Tibial nerve (tissue), 4 donors: ENCODE results near the gene HDAC6. TPM values are rescaled to one million over a fixed set of nuclear protein-coding genes. Genes with fewer than 3 reads are reported as not detected.

Source experiments
- DNase-seq, 2 donors: peaks; one replicate each; pipeline ENCODE4 v3.0.0-alpha.2; 2019; ENCODE audit warnings: low spot score in 2 of 2
- H3K27ac ChIP-seq, 4 donors: fragments of 200-600 bp; sonication (generic) in 3 of 4; one replicate each; pipeline ENCODE4 v1.5.1; 2017 to 2019; ENCODE audit warnings: mild to moderate bottlenecking in 1 of 4
- H3K27me3 ChIP-seq, 2 donors: fragments of 200-600 bp; sonication (generic) in 1 of 2; one replicate each; pipeline versions ENCODE4 v1.5.1 to v1.6.0; 2017 to 2019
- H3K36me3 ChIP-seq, 3 donors: fragments of 200-600 bp; sonication (generic); one replicate each; pipeline ENCODE4 v1.5.1; 2018 to 2019
- H3K4me1 ChIP-seq, 4 donors: fragments of 200-600 bp; sonication (generic) in 3 of 4; one replicate each; pipeline ENCODE4 v1.5.1; 2017 to 2019
- H3K4me3 ChIP-seq, 4 donors: fragments of 200-600 bp; sonication (generic) in 3 of 4; one replicate each; pipeline ENCODE4 v1.5.1; 2017 to 2019; ENCODE audit warnings: mild to moderate bottlenecking in 1 of 4, moderate library complexity in 1 of 4
- H3K9me3 ChIP-seq, 4 donors: fragments of 200-600 bp; sonication (generic) in 3 of 4; one replicate each; pipeline ENCODE4 v1.5.1; 2017 to 2019
- CTCF ChIP-seq, 5 experiments: fragments of 200-600 bp in 3 of 5; fragments of 450-650 bp in 2 of 5; sonication (generic) in 3 of 5; IDR thresholded peaks; one replicate each; pipeline ENCODE4 v1.5.1; 2016 to 2019; ENCODE audit warnings: antibody characterized with exemption in 5 of 5, mild to moderate bottlenecking in 3 of 5, moderate library complexity in 2 of 5
- EP300 ChIP-seq, 2 donors: sonication (generic); formaldehyde crosslinking; IDR thresholded peaks; one replicate each; pipeline ENCODE4 v1.6.1; 2017; ENCODE audit warnings: antibody characterized with exemption in 2 of 2, mild to moderate bottlenecking in 1 of 2
- POLR2A ChIP-seq, 2 donors: fragments of 450-650 bp; IDR thresholded peaks; one replicate each; pipeline ENCODE4 v1.6.1; 2017; ENCODE audit warnings: antibody characterized with exemption in 2 of 2, mild to moderate bottlenecking in 2 of 2, moderate library complexity in 2 of 2
- WGBS, 2 donors: methylation state at CpG; one replicate each; pipeline ENCODE4 v1.1.5; 2018; 5-methylcytosine and 5-hydroxymethylcytosine counted together
- total RNA-seq, 4 donors: library from RNA; depleted of rRNA; stranded (reverse); fragments of >200 nt; gene quantifications; one replicate each; pipeline ENCODE4 v1.1.0, GENCODE V29; 2016

The HDAC6 gene
- total RNA-seq, 4 donors from 2014 or later: 101 to 160 (median 120) TPM

DNA sequence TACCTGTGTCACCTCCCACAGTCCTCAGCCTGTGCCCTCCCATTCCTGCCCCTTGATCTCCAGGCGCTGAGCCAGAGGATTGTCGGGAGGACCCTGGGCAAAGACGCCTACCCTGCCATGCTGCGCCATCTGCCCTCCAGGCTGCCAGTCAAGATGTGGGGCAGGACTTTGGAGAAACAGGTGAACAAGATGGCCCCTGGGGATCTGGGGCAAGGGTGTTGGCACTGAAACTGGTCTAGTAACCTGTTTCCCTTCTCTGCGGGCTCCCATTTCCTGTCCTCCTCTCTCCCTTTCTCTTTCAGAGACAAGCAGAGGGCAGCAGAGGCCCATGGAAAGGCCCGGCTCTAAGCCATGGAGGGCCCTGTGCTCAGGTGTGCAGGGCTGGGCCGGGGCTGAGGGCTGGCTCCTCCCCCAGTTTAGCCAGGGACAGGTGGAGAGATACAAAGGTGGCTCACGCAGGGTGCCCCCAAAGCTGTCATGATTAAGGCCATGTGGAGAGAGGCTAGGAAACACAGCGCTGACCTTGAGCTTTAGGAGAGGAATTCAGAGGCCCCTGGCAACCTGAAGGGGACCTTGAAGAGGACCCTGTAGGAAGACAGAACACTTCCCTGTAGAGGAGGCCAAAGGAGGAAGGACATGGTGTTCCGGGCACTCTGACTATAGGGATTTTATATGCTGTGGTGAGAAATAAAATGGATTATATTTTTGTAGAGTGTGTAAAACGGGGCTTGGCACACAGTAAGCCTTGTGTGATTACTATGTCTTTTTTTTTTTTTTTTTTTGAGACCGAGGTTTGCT, 40.0 kb upstream of the HDAC6 start, which contains the start of gene GLOD5:
TSS of gene GLOD5 (plus strand) at position 74 of the 798 bp plus-strand sequence. CDS start at position 118, 44 bp downstream.
- H3K4me3 ChIP-seq: no peak within 1 kb of the TSS
- no peak within 1 kb of the TSS for H3K27ac ChIP-seq
- no peaks in the 10 kb centered on the region for H3K9me3 ChIP-seq
- peaks cover 0 to 14% of the 10 kb centered on the region in 2 donors for H3K27me3 ChIP-seq
- H3K36me3 ChIP-seq: no peaks in the 10 kb centered on the region
- TF ChIP-seq EP300 (IDR thresholded peaks at IDR 0.05): no peak
- TF ChIP-seq CTCF (IDR thresholded peaks at IDR 0.05): no peak
- no peak for TF ChIP-seq POLR2A (IDR thresholded peaks at IDR 0.05)
- no peak for DNase-seq
- no peaks in the 10 kb centered on the region for H3K4me1 ChIP-seq
- WGBS, 2 donors: 58 to 64% methylated on average over 10 to 12 of the region's 12 CpGs

GRCh38 chrX:48769230-48769629, 32.6 kb upstream of the HDAC6 start:
- H3K4me1 ChIP-seq: no peaks in the 10 kb centered on the region
- no peak overlapping the region for H3K4me3 ChIP-seq
- WGBS, 2 donors: 78 to 82% methylated on average over 6 of the region's 6 CpGs
- TF ChIP-seq EP300 (IDR thresholded peaks at IDR 0.05): no peak
- no peaks in the 10 kb centered on the region for H3K9me3 ChIP-seq
- no peak overlapping the region for H3K27ac ChIP-seq
- no peak for DNase-seq
- peaks cover 0 to 9% of the 10 kb centered on the region in 2 donors for H3K27me3 ChIP-seq
- H3K36me3 ChIP-seq: no peaks in the 10 kb centered on the region

DNA sequence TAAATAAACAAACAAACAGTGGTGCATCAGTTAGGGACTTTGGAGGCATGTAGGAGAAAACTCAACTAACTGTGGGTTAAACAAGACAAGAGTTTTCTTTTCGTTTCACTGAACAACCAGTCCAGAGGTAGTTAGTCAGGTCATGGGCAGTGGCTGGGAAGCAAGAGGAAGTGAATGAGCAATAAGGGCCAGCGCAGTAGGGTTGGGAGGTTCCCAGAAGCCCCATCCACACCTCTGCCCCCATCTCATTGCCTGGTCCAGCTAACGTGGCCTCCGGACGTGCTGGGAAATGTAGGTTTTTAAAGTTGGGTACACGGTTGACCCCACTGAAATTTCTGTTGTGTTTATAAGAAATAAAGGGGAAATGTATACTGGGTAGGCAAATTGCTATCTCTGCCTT, 31.6 kb upstream of the HDAC6 start:
- H3K27me3 ChIP-seq: peaks cover 0 to 9% of the 10 kb centered on the region in 2 donors
- 73 to 74% methylated on average over 6 of the region's 6 CpGs for WGBS, 2 donors
- H3K36me3 ChIP-seq: no peaks in the 10 kb centered on the region
- TF ChIP-seq EP300 (IDR thresholded peaks at IDR 0.05): no peak
- TF ChIP-seq POLR2A (IDR thresholded peaks at IDR 0.05): no peak
- TF ChIP-seq CTCF (IDR thresholded peaks at IDR 0.05): no peak
- no peaks in the 10 kb centered on the region for H3K4me1 ChIP-seq
- H3K9me3 ChIP-seq: no peaks in the 10 kb centered on the region
- no peak overlapping the region for H3K4me3 ChIP-seq
- DNase-seq: no peak
- H3K27ac ChIP-seq: no peak overlapping the region

GRCh38 chrX:48772602-48773001, 29.3 kb upstream of the HDAC6 start:
- Histone ChIP-seq H3K4me3 (no peak overlapping the region), H3K4me1 (no peaks in the 10 kb centered on the region), H3K9me3 (no peaks in the 10 kb centered on the region), H3K27ac (no peak overlapping the region), H3K36me3 (no peaks in the 10 kb centered on the region), H3K27me3 (peaks cover 0 to 9% of the 10 kb centered on the region in 2 donors)
- 80 to 93% methylated on average over 6 of the region's 6 CpGs for WGBS, 2 donors
- TF ChIP-seq EP300 (IDR thresholded peaks at IDR 0.05) (no peak), POLR2A (IDR thresholded peaks at IDR 0.05) (no peak), CTCF (IDR thresholded peaks at IDR 0.05) (no peak)
- DNase-seq: no peak

- DNase-seq: no peak
- H3K27ac ChIP-seq: no peak overlapping the region
- no peaks in the 10 kb centered on the region for H3K4me1 ChIP-seq
- H3K9me3 ChIP-seq: no peaks in the 10 kb centered on the region
- TF ChIP-seq POLR2A (IDR thresholded peaks at IDR 0.05) (no peak), CTCF (IDR thresholded peaks at IDR 0.05) (no peak), EP300 (IDR thresholded peaks at IDR 0.05) (no peak)
- 66 to 78% methylated on average over 13 of the region's 13 CpGs for WGBS, 2 donors
- no peak overlapping the region for H3K4me3 ChIP-seq
- peaks cover 0 to 9% of the 10 kb centered on the region in 2 donors for H3K27me3 ChIP-seq
- no peaks in the 10 kb centered on the region for H3K36me3 ChIP-seq
Measured at GRCh38 chrX:48776818-48777439, 24.9 kb upstream of the HDAC6 start.
